Left renal cortex interstitium (tissue), 4 donors: ENCODE measurements around the gene ATG4C. TPM values are rescaled to one million over a fixed set of nuclear protein-coding genes. Genes with fewer than 3 reads are reported as not detected.
"Not testable (repeated sequence)": the region's sequence is repeated elsewhere in the genome, so short reads cannot be mapped to it uniquely, and the experiment has no call there.

Experiments
- DNase-seq, 4 donors: peaks; one replicate each; pipeline ENCODE4 v3.0.0-alpha.2; 2013; ENCODE audit warnings: low read depth in 4 of 4, low spot score in 2 of 4, missing footprints in 1 of 4
- polyA plus RNA-seq, 4 donors: library from polyadenylated mRNA; unstranded; fragments of 120-200 nt; gene quantifications; one replicate each; pipeline ENCODE4 v1.2.1, GENCODE V29; 2013; ENCODE audit not compliant: insufficient read length in 4 of 4

ATG4C gene
- polyA plus RNA-seq, 4 donors, result 17.3 to 22.1 (median 20.6) TPM

DNA sequence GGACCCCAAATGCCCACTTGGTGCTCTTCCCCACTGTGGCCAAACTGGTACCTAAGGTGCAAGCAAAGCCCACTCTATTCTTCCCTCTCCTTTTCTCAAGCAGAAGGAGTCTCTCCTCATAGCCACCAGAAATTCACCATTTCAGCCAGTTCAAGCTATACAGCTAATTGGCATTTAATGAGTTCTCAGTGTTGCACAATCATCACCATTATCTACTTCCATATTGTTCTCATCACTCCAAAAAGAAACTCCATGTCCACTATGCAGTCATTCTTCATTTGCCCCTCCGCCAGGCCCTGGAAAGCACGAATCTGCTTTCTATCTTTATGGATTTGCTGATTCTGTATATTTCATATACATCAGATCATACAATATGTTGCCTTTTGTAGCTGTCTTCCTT lies 9.9 kb upstream of the ATG4C start:
- DNase-seq, result no peak

DNA sequence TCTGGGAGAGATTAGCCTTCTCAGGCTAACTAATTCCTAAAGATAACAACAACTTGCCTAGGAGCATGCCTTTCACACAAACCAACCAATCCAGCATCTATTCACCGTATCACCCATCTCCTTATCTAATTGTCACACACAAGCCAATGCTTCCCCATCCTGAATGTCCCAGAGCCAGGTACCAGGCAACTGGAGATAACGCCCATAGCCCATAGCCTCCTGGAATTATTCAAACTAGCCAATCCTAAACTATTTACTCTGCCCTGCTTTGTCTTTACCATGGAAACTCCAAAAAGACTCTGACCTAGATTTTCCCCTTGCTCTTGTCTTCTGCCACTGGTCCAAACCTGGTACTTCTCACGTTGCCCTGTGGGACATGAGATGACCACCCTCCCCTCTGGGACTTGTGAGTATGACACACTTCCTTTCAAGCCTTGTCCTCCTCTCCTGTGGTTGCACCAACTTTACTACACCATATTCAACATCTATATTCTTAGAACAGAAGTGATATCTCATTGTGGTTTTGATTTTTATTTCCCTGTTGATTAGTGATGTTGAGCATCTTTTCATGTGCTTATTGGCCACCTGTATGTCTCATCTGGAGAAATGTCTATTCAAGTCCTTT lies 8.8 kb upstream of the ATG4C start:
- DNase-seq, result no peak

DNA sequence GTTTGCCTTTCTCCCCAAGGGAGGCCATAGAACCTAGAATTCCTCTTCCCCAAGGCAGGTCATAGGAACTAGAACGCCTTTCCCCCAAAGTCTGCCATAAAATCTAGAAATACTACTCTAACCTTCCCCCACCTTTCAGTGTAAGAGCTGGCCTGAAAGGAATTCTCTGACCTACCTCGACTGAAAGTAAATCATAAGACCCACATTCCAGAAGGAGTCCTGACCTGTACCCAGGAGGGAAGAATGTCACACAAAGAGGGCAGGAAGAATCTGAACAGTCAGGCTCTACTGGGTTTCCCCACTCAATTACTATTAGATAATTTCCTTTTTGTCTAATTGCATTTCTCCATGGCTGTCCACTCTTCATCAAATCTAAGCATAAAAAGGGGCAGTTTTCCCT lies 5.7 kb upstream of the ATG4C start:
- DNase-seq, result no peak

DNA sequence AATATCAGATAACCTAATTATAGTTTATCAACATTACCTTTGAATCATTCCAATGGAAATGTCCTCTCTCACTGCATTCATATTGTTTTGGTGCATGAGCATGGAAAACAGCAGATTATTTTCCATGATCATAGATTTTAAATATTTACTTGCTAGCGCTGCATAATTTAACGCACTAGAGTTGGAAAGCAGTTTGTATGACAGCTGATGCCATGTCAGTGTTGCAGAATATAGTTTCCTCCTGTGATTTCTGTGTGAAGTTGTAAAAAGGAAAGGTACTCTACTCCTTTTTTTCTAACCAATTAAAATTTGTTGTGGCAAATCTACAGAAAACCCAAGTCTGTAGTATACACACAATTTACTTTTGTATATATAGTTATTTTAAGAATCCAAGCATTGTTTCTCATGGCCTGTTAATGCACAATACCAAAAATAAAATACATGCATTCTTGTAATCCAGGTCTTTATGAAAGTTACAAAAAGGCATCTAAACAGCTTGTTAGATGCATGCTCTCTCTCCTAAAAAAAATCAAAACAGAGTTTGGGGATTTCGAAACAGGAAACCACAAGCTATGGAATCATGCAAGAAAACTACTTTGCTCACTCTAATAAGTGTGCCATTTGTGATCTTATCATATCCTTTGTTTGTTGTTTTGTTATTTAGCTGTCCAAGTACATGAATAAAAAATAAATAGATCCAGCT lies 1.9 kb upstream of the ATG4C start:
- DNase-seq, result no peak

DNA sequence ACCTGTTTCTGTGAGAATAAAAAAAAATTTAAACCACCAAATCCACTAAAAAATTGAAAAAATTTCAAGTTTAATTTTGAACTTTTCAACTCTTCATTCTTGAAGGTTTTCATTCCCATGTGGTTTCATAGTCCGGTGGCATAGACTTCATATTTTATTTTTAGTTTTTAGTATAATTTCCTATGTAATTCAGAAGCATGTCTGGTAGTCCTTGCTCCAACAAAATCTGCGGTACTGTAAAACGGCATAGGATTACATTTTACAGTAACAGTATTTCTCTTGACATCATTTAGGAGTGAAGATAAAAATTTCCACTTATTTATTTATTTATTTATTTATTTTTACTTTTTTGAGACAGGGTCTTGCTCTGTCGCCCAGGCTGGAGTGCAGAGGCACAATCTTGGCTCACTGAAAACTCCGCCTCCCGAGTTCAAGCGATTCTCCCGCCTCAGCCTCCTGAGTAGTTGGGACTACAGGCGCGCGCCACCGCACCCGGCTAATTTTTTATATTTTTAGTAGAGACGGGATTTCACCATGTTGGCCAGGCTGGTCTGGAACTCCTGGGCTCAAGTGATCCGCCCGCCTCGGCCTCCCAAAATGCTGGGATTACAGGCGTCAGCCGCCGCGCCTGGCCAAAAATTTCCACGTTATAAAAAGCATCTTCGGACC lies 1.3 kb upstream of the ATG4C start:
- DNase-seq, result not testable (repeated sequence)

DNA sequence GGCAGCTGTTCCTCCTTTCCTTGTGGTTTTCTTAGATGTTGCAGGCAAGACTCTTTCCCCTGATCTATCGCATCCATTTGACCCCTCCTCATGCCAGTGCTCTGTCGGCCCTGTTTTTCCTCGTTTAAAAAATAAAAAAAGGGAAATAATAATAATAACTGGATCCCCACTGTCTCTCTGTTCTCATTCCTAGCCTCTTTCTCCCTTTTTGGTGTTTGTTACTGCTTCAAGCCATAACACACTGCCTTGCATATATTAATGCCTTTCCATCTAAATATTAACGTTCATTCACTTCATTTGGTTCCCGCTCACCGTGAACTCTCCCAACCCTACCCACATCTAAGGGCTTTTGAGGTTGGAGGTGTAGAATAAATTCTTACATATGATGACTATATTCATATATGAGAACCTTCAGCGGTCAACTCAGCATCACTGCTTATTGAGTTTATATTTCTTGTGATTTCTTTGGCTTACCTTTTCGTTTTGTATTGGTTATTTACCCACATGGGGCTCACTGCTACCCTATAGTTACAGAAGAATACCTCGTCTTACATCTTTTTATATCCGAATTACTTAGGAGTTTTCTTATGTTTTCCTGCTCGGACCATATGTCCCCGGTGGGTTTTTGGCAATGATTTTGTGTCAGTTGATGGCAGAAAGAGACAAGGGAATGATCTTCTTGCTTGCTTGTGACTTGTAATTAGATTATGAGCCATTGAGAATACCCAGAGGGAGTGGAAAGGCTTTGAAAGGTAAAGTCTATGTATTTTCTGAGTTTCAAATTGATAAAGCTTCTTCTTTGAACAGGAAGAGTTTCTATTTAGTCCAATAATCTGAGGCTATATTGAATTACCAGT lies 805 bp downstream of the ATG4C start:
- peak in 1 of 4 donors; percentile 7 for DNase-seq

DNA sequence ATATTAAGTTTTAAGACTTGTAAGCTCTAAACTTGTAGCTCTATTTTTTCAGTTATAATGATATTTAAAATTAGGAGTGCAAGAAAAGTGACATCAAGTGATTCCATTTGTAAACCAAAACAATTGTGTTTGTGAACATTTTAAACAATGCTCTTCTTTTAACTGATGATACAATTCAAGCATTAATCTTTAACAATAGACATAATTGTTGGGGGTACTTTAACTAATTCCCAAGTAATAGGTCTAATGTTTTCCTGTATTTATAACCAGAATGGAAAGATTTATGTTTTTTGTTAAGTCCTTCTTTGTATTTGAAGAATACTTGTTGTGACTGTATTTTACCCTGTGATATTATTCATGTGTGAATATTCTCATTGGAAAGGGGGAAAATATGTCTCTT lies 6.8 kb downstream of the ATG4C start:
- no peak for DNase-seq

DNA sequence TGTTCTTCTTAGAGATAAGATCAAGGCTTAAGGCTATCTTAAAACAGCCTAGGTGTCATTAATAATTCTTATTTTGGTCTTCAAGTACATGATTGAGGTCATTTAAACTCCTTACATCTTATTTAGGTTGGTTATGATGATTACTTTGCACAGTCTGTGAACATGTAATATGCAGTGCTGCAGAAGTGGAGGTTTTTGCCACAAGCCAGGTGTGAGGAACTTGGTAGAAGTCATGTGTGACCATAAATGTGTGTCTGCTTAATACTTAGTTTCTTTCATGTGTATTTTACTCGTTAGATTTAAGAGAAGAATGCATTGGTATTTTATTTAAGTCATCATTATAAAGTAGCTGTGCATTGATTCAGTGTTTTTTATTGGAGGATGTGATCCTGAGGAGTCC lies 10.1 kb downstream of the ATG4C start:
- DNase-seq, result no peak

DNA sequence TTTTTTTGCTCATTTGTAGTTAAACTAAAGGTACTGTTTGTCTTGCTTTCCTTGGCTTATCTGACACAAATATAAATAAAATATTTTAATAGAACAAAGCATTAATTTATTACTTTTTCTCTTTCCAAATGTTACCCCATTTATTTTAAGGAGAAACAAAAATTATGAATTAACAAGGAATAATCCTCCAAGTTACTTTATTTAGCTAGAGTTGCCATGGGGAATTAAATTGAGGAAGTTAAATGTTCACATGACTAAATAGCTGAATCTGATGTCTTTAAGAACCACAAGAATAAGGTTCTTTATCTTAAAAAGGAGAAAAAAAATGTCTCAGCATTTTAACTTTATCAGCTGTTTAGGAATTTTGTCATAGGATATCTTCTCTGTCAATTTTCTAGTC lies 12.3 kb downstream of the ATG4C start:
- no peak for DNase-seq

DNA sequence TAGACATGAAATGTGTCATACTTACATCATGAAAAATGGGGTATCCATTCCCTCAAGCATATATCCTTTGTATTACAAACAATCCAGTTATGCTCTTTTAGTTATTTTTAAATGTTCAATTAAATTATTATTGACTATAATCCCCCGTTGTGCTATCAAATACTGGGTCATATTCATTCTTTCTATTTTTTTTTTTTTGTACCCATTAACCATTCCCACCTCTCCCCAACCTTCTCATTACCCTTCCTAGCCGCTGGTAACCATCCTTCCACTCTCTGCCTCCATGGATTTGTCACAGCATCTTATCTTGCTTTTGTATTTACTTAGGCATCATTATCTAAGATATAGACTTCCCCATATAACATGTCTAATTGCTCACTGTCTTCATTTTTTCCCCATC lies 15.8 kb downstream of the ATG4C start:
- no peak for DNase-seq

DNA sequence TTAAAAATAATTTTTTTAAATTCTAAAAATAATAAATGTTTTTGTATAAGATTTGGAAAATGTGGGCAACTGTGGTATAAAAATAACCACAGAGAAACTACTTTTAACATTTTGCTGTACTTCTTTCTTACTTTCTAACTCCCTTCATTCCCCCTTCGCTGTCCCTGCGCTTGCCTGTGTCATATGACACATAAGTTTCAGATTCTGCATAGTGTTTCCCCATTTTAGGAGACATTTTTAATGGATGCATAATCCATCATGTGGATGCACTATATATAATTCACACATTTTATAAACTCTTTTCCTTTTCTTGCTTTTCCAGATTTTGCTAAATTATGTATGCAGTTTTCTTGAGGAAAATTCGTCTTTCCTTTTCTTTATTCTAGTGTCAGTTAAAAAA lies 16.3 kb downstream of the ATG4C start:
- DNase-seq, result no peak

DNA sequence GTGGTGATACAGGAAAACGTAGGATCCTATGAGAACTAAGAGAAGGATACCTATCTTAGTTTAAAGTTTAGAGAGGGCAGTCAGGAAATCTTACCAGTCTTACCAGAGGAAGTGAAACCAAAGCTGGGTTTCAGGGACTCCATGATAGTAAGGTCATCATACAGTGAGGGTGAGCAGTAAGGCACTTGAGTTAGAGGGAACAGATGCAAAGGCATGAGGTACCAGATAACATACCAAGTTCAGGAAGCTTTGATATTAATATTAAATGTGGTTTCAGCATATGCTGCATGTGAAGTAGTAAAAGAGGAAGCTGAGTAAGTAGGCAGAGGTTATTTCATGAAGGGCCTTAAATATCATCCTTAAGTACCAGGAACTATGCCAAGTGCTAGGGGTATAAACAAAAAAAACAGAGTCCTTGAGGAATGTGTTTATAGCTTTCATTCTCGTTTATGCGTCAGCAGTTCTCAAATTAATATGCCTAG lies 16.9 kb downstream of the ATG4C start:
- DNase-seq, result no peak

DNA sequence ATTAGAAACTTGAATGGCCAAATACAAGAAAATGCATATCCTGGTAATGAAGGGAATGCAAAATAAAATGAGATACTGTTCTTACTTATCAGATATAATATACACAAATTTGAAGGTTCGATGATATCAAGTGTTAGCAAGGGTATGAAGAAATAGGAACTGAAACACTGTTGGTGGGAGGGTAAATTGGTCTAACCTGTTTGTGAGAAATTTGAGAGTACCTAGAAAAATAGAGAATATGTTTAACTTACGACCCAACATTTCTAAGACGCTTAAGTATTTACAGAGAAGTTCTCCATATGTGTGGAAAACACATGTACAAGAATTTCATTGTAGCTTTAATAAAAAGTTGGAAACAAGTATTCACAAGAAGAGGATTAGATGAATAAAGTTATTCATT lies 25.9 kb downstream of the ATG4C start:
- no peak for DNase-seq

DNA sequence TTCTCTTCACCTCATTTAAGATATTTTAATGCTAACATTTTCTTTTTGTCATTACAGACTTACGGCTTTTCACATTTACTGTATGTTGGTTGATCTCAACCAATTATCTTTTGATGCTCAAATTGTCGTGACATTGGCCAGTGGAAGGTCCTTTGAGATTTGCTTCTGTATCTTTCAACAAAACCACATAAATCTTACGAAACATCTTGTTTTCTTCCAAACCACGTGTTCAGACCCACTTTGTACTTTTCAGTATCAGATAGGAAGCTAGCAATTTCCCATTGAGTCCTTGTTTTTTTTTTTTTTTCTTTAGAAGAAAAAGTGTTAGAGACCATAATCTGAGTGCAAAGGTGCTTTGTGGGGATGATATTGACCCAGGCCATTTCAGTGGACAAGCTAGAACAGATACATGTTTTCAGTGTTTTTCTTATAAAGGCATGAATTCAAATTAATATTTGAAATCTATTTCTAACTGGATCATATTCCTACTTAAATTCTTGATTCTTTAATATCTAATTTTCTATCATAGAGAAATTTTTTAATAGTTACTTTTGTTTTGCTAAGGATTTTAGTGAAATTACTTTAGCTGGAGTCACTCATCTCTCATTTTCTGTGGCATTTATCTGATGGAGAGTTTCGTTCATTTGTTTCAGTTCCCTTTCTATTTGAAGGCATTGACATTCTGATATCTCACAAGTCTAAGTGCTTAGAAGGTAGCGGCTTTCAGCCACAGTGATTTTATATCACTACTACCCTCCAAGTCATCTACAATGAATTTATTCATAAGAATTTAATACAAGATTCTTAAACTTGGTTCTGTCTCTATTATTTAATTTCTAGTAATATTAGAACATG lies 26.7 kb downstream of the ATG4C start:
- DNase-seq, result no peak

DNA sequence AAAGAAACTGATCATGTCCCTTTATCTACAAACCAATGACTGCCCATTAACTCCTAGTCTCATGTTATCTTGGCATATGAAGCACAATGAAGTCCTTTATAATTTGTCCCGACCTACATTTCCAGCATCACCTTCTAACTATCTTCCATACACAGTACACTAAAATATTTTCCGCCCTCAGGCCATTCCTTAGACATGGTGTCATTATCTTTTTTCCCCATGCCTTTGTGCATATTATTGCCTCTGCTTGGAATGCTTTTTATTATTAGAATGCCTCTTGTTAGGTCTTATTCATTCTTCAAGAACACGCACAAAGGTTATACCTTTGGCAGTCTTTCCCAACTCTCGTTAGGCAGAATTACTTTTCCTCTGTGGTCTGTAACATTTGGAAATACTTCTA lies 39.6 kb downstream of the ATG4C start:
- DNase-seq, result no peak

DNA sequence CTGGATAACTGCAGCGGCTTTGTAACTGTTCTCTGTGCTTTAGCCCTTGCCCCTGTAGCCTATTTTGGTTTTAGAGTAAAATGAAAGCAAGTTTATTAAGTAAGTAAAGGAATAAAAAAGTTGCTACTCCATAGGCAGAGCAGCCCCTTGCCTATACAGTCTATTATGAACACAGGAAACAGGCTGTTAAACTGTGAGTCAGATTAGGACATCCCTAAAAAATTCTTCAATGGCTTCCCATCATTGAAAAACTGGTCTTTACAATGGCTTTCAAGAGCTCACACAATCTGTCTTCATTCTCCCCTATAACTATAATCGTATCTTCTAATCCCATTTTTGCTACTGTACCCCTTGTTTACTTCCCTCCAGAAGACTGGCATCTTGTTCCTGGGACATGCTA lies 43.0 kb downstream of the ATG4C start:
- no peak for DNase-seq

DNA sequence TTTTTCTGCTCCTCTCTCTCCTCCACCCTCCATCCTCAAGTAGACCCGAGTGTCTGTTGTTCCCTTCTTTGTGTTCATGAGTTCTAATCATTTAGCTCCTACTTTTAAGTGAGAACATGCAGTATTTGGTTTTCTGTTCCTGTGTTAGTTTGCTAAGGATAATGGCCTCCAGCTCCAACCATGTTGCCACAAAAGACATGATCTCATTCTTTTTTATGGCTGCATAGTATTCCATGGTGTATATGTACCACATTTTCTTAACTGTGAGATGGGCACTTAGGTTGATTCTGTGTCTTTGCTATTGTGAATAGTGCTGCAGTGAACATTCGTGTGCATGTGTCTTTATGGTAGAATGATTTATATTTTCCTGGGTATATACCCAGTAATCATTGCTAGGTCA lies 43.9 kb downstream of the ATG4C start:
- not testable (repeated sequence) for DNase-seq

DNA sequence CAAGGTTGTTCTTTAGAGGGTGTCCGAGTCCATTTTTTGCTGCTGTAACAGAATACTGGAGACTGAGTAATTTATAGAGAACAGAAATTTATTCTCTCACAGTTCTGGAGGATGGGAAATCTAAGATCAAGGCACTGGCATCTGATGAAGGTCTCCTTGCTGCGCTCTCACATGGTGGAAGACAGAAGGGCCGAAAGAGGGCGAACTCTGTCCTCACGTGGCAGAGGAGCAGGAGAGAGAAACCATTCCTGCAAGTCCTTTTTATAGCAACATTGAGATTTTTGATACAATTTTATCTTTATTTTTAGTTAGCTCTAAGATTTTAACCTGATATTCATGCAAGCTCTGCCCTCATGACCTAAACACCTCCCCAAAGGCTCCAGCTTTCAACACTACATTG lies 48.3 kb downstream of the ATG4C start:
- DNase-seq, result no peak

DNA sequence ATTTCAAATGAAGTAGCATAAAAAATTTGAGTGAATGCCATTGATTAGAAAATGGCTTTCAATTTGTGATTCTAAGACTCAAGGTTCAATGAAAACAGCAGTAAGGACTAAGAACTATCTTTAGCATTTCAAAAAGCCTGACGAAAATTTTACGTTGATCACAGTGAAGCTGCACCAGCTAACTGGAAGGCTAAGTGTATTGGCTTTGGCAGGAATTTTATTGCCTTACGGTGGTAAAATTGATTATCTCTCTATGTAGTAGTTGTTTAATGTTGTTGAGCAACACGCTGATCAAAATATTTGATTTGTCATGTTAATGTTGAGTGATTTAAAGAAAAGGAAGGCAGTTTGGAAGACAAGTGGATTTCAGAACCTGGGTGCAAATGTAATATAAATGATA lies 49.6 kb downstream of the ATG4C start:
- DNase-seq, result no peak

DNA sequence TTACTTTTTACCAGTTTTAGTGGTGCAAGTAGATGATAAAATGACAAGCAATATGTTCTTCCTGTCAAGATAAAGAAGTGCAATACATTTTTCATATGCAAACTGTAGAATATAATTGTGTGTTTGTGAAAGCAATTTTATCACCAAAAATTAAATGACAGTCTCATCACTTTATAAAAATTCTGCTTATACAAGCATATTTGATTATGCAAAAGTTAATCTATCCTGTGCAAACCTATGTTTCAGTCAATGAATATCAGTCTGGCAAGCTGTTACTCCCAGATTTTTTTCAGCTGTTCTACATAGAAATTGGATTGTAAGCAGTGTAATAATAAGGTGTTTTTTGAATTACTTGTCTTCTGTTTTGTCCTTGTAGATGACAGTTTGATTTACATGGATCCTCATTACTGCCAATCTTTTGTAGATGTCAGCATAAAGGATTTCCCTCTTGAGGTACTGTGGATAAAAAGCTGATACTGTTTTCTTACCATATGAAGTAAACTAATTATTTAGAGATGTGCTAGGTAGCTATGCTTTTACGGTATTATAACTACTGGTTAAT lies 50.5 kb downstream of the ATG4C start:
- DNase-seq, result no peak
